Transverse colon (tissue), 3 donors: Measurements from ENCODE around the gene HDAC4.

Source experiments
- CTCF ChIP-seq, 5 experiments: fragments of 200-600 bp in 3 of 5; fragments of 450-650 bp in 2 of 5; sonication (generic) in 3 of 5; IDR thresholded peaks; 1 replicate in 2 of 5; 2 replicates in 3 of 5; pipeline ENCODE4 v1.5.1; 2016 to 2017; ENCODE audit warnings: antibody characterized with exemption in 5 of 5, inconsistent platforms in 3 of 5, mild to moderate bottlenecking in 2 of 5, moderate library complexity in 1 of 5
- POLR2A ChIP-seq: fragments of 450-650 bp; IDR thresholded peaks from one replicate; pipeline ENCODE4 v1.6.1; 2016; ENCODE audit warnings: antibody characterized with exemption, mild to moderate bottlenecking, moderate library complexity

- TF ChIP-seq CTCF (IDR thresholded peaks at IDR 0.05) (no peak), POLR2A (no peak)
Observed at GRCh38 chr2:239438995-239439753, 38.4 kb upstream of the HDAC4 start.
